H1 (cell line): ENCODE measurements around the gene C6orf136. TPM values are rescaled to one million over a fixed set of nuclear protein-coding genes. Genes with fewer than 3 reads are reported as not detected.
A peak's percentile ranks its signal among the peaks of the same experiment; 100 is the strongest.

Experiments used
- BCL11A ChIP-seq, 2 experiments: IDR thresholded peaks; one replicate each; pipeline ENCODE4 v1.6.1; 2011; ENCODE audit warnings: low read depth in 2 of 2, low read length in 2 of 2, mild to moderate bottlenecking in 2 of 2
- CTBP2 ChIP-seq: IDR thresholded peaks from 2 replicates; pipeline ENCODE4 v1.7.0; 2011; ENCODE audit warnings: borderline replicate concordance, mild to moderate bottlenecking, moderate library complexity, mixed read lengths, low read length; ENCODE audit not compliant: insufficient read depth, insufficient read length
- HDAC2 ChIP-seq, 2 experiments: fragments of 300-600 bp in 1 of 2; sonication (generic) in 1 of 2; IDR thresholded peaks; 2 replicates each; pipeline ENCODE4 v1.6.1; 2011 to 2012; ENCODE audit warnings: low read depth in 2 of 2, low read length in 2 of 2, mild to moderate bottlenecking in 2 of 2, moderate library complexity in 2 of 2, borderline replicate concordance in 1 of 2, inconsistent platforms in 1 of 2
- HDAC6 ChIP-seq: IDR thresholded peaks from one replicate; pipeline ENCODE4 v1.7.1; 2012; ENCODE audit warnings: low read depth, mild to moderate bottlenecking, inconsistent platforms, low read length, moderate library complexity
- KDM4A ChIP-seq: IDR thresholded peaks from one replicate; pipeline ENCODE4 v1.7.1; 2012; ENCODE audit warnings: low read depth, mild to moderate bottlenecking, moderate library complexity, low read length, inconsistent platforms; ENCODE audit not compliant: severe bottlenecking
- NANOG ChIP-seq: IDR thresholded peaks from 2 replicates; pipeline ENCODE4 v1.6.1; 2011; ENCODE audit warnings: low read length, low read depth, mild to moderate bottlenecking, inconsistent platforms; ENCODE audit not compliant: insufficient read depth, poor library complexity, severe bottlenecking
- SIN3A ChIP-seq, 2 experiments: IDR thresholded peaks in 1 of 2; conservative IDR thresholded peaks in 1 of 2; 2 replicates each; pipeline ENCODE4 v1.6.1; 2011 to 2012; ENCODE audit warnings: low read length in 2 of 2, improper control_type of control experiment in 1 of 2, low read depth in 1 of 2, mild to moderate bottlenecking in 1 of 2
- SP4 ChIP-seq: IDR thresholded peaks from 2 replicates; pipeline ENCODE4 v1.6.1; 2012; ENCODE audit warnings: low read length, inconsistent platforms
- TBP ChIP-seq: IDR thresholded peaks from 2 replicates; pipeline ENCODE4 v1.6.1; 2011; ENCODE audit warnings: low read depth, low read length, improper control_type of control experiment
- ZNF274 ChIP-seq: IDR thresholded peaks from 2 replicates; pipeline ENCODE4 v1.7.0; 2012; ENCODE audit warnings: low read length, borderline replicate concordance; ENCODE audit errors: extremely low read depth
- polyA plus RNA-seq, 7 experiments: library from polyadenylated mRNA; depleted of rRNA in 3 of 7; stranded (reverse) in 5 of 7; unstranded in 2 of 7; fragments of >200 nt in 5 of 7; fragments of 200-250 nt in 2 of 7; gene quantifications; 1 replicate in 5 of 7; 2 replicates in 1 of 7; 4 replicates in 1 of 7; pipeline versions ENCODE4 v1.2.1 to v1.2.3, GENCODE V29; 2011 to 2013; ENCODE audit warnings: missing spikeins in 2 of 7, mixed read lengths in 2 of 7
- total RNA-seq: library from RNA; stranded (reverse); fragmentation: NEBNext Ultra II Directional; extraction: Animal tissue kit (Norgen Biotek cat#: 25700); gene quantifications from 2 replicates; pipeline ENCODE4 v1.2.1, GENCODE V29; 2021

The C6orf136 gene
- total and polyA plus RNA-seq, 2 of the 8 experiments (the other 6 are each of a cell fraction or from before 2014, with no cell fraction given) = 20.8 to 23.1 TPM

DNA sequence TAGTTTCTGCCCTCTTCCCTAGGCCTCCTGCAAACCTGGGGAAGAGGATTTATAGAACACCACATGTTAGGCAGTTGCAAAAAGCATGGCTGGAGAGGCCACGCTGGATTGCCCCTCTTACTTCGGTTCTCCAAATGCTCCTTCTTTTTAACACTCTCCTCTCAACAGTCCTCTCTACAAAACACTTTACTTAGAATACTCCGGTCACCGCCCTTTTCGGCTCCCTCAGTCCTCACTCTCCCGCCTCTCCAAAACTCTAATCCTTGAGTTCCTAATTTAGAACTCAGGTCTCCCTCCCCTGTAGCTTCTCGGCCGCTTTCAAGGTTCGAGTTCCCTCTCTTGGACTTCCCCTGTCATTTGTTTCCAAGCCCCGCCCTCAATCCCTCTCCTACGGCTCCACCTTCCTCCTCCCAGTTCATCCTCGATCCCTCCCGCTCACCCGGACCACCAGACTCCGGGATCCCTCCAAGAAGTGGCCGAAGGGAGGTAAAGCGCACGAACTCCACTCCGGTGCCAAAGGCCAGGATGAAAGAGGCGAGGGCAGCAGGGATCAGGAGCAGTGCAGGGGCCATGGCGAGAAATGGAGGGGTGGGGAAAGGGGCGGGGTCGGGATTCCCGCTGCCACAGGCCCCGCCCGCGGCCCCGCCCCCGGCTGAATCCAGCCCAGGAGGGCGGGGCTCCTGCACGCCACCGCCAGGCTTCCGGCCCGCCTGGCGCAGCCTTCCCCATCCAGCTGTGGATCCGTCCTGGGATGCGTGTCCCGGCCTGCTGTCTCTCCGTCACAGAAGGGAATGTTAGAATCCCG, 43.7 kb downstream of the C6orf136 start, which contains the start of gene NRM (continued):
- TF ChIP-seq TBP (peak; percentile 50; the same call in 1 of the 2 replicates), KDM4A (peak; percentile 66), ZNF274 (no peak), CTBP2 (peak; percentile 36), HDAC2 (IDR thresholded peaks at IDR 0.05; ENCODE audit: borderline replicate concordance in 1 of 2, low read depth in 2 of 2, low read length in 2 of 2) (peak in 1 of 2 experiments; percentile 82; a peak in 2 of 4 replicates), NANOG (no peak), HDAC6 (no peak), SIN3A (conservative IDR thresholded peaks at IDR 0.05 in 1 of 2, IDR thresholded peaks at IDR 0.05 in 1 of 2; ENCODE audit: low read depth in 1 of 2, low read length in 2 of 2) (peak in 1 of 2 experiments; percentile 94; a peak in 2 of 4 replicates), BCL11A (IDR thresholded peaks at IDR 0.05; ENCODE audit: low read depth in 2 of 2, low read length in 2 of 2) (no peak), SP4 (peak; percentile 72; the same call in 1 of the 2 replicates)
